HG02852 (cell line): Measurements from ENCODE around the gene ERC1.
"Not testable (repeated sequence)": the region's sequence is repeated elsewhere in the genome, so short reads cannot be mapped to it uniquely, and the experiment has no call there.

Experiments
- ATAC-seq: cut with Tn5 transposase; IDR thresholded peaks from one replicate; pipeline ENCODE4 v1.9.1; 2021; ENCODE audit warnings: mild to moderate bottlenecking, moderate library complexity; ENCODE audit not compliant: unreplicated experiment

Gene ERC1

DNA sequence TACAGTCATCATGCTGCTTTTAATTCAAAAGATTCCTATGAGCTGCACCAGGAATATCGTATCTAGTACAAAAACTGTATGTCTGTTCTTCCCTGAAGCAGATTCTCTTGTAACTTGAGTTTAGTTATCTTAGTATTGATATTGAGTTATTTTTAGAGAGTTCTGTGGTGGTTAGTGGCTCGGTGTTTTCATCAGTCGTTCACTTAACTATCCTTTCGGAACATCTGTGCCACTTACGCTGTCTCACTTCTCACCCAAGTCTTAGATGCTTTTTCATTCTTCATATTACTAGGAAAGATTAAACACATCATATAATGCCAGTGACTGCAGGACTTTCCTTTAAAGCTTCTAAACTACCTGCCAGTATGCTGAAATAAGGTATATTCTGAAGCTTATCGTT lies 352.4 kb downstream of the ERC1 start:
- ATAC-seq, result no peak

DNA sequence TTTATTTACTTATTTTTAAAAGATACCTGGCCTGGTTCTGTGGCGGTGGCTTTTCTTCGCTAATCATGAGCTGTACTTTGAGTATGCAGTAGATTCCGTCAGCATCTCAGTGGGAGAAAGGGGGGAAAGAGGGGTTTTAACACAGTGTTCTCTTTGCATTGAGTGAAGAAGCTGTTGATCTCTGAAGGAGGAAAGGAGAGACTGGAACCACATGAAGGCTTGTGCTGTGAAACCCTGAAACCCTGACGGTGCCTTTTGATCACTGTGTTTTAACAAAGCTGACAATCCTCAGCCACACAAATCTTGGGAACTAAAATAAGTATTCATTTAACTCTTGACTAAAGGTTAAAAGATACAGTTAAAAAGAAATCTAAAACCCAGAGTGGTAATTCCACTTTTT lies 353.2 kb downstream of the ERC1 start:
- no peak for ATAC-seq

DNA sequence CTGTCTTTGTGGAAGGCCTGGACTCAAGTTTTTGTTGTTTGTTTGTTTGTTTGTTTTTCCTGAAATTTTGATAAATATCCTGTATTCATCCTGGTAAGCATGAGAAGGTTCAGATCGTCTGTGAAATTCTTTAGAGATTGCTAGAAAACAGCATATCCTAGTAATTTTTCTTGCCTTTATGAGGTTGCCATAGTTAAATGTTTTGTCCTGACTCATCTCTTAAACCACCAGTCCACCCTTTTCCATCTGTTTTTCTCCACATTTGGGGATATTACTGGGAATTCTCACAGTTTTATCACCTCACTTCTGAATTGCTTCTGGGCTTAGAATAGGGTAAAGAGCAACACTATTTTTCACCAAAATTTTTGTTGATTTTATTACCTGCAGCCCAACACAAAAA lies 355.1 kb downstream of the ERC1 start:
- ATAC-seq, result no peak

DNA sequence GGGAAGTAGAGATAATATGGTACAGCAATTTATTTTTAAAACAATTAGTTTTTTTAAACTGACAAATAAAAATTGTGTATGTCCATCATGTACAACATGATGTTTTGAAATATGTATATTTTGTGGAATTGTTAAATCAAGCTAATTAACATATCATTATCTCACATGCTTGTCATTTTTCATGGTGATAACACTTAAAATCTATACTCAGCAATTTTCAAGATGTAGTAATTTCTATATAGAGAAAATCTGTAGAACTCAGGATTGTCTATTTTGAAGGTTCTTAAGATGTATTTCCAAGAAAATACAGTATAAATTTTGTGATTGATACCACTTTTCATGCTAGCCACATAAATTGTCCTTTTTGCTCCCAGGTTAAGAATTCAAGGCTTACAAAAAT lies 356.3 kb downstream of the ERC1 start:
- no peak for ATAC-seq

DNA sequence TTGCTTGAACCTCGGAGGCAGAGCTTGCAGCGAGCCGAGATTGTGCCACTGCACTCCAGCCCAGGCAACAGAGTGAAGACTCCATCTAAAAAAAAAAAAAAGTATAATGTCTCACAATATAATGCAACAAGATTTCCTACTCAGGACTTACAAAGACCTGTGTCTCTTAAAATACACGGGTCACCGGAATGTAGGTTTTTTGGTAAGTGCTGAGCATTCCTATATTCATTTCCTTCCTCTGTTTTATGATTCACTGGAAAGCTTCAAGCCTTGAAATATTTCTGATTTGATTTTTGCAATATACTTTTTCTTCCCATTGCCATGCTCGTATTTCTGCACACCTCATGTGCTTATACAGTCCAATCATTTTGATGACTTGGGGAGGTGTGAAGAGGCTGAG lies 357.6 kb downstream of the ERC1 start:
- no peak for ATAC-seq

DNA sequence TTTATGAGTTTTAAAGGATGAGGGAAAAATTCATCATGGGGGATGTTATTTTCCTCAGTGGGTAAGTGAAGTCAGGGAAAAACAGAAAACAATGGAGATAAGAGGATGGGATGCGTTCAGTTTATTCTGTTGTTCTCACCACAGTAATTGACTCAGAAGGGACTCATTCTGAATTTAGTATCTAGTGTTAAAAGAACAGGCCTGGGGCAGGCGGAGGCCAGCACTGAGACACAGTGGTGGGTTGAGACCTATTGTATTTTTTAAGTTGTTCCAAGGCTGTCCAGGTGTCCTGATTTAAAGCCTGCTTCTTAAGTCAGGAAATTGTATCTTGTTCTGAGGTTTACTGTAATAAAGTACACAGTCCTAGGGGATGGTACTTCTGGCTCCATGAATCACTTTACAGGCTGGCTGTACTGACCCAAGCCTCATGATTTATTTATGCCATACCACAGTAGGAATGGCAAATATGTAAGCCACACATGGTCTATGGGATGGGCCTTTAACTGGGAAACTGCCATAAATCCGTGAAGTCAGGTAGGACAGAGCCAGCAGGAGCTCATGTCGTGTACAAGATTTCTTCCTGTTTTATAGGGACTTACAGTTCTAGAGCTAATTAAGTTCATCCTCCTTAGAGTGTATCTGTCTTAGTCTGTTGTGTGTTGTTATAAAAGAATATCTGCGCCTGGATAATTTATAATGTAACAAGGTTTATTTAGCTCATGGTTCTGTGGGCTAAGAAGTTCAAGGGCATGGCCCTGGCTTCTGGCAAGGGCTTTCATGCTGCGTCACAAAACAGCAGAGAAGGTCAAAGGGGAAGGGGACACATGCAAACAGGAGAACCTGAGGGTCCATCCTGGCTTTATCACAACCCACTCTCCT lies 359.3 kb downstream of the ERC1 start:
- ATAC-seq, result no peak

DNA sequence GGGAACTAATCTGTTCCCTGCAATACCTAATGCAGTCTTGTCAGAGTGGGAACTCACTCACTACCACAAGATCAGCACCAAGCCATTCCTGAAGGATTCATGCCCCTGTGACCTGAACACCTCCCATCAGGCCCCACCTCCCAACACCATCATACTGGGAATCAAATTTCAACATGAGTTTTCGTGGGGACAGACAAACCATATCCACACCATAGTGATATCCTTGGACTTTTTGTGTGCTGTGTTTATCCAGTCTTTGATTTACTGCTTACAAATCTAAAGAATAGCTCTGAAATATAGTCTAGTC lies 359.9 kb downstream of the ERC1 start:
- no peak for ATAC-seq

DNA sequence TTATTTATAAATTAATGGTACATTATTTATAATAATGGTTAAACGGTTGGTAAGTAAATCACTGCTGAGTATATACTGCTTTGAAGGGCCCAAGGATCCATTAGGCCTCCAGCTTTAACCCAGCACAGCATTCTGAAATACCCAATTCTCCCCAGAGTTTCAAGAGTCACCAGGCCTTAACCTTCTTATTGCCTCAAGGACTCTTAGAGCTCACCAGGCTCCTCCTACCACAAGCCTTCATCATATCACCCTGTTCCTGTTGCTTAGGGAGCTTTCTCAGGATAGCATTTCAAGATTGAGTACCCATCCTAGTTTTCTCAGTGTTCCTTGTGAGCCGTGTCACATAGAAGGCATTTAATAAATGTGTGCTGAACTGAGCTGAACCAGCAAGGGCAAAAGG lies 360.9 kb downstream of the ERC1 start:
- ATAC-seq, result no peak

DNA sequence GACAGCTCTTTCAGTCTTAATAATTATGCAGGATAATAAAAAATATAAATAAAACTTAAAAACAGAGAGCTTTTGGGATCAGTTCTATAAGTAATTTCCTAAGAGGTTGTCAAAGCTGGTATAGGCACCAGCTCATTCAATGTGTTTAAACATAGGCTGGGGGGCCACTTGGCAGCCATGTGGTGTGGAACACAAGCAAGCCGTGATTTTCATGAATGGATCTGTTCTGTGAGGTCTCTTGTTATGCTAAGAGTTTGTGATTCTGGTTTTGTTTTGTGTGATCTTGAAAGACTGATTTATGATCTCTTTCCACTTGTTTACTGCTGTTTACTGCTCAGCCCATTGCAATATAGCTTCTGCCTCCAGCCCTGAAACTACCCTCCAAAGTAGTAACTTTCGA lies 362.4 kb downstream of the ERC1 start:
- ATAC-seq, result no peak

DNA sequence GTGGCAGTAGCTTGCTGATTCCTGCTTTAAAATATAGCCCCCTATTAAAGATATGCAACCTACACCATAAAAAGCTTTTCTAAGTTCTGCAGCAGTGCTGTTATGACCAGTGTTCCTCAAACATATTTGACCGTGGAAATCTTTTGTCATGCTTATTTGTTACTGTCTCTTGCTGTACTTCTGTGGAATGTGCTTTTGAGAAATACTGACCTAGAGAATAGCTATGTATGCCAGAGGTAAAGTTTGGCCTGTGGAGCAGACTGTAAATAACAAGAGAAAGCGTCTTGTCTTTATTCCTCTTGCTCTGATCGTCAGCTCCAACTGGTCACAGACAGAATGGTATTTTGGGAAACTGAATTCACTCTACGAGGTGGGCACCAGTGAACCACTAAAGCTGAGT lies 364.4 kb downstream of the ERC1 start:
- ATAC-seq, result no peak

DNA sequence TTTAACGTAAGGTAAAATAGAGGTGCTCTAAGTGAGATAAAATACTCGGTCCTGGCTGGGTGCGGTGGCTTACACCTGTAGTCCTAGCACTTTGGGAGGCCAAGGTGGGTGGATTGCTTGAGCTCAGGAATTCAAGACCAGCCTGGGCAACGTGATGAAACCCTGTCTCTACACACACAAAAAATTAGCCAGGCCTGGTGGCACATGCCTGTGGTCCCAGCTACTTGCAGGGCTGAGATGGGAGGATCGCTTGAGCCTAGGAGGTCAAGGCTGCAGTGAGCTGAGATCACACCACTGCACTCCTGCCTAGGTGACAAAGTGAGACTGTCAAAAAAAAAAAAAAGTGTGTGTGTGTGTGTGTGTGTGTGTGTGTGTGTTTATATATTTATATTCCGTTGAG lies 364.8 kb downstream of the ERC1 start:
- not testable (repeated sequence) for ATAC-seq

DNA sequence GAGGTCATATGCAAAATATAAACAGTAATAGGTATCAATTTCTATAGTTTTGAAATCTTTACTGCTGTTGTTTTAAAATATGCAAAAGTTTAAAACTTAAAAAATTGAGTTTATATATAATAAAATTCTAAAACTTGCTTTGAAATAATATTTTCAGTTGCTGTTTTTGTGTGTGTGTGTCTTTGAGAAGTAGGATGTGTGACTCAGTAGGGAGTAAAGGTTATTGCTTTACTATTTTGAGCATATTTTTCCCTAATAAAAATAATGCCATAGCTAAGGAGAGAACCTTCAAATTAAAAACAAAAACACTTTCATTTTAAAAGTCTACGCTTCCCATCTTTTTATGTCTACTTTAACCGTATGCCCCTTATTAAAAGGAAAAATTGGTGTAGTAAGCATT lies 365.3 kb downstream of the ERC1 start:
- no peak for ATAC-seq

DNA sequence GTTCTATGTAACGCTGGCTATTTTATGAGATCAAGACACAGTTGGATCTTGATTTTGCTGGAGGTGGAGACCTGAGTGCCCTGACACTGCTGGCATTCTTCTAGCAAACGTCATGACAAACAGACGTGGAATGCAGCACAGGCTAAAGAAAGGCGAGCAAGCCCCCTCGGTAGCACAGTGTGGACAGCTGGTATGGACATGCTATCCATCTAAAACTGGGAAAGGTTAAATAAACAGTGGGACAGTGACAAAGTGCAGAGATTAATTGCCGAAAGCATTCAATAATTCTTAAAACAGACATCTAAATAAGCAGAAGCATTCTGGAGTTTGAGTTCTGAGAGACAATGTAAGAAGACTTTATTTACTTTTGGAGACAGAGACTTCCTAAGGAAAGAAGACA lies 366.1 kb downstream of the ERC1 start:
- no peak for ATAC-seq

DNA sequence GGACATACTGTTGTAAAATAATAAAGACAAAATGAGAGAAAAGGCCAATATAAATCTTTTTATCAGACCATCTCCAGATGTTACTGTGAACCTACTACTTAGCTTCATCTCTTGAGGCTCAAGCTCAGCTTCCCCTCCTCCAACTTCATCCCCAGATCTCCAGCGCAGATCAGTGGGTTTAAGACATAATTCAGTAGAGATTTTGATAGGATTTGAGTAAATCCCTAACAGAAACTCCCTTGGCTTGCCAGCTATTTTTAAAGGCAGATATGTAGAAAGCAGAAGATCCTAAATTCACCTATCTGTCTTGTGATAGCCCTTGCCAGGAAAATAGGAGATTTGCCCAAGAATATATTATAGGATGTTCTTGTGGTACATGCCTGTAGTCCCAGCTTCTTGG lies 366.7 kb downstream of the ERC1 start:
- no peak for ATAC-seq

DNA sequence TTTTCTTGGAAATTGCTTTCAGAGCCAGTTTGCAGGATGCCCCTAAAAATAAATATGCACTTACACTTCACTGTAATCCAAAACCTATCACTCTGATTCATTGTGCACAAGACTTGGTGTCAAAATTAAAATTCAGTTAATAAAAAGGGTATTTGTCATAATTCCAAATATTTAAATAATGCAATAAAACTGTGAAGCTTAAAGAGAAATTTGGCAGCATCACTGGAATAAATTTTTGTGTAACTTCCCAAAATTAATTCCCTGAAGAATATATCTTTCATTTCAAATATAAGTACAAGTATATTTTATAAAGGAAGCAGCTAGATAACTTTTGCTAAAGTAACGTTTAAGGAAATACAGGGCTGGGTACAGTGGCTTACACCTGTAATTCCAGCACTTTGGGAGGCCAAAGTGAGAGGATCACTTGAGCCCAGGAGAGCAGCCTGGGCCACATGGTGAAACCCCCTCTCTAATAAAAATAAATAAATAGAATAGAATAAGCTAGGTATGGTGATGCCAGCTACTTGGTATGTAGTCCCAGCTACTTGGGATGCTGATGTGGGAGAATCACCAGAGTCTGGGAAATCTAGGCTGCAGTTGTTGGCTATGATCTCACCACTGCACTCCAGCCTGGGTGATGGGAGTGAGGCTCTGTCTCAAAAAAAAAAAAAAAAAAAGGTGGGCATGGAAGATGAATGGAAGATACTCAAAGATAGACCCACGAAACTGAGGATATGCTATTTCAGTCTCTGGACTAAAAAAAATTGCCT lies 369.6 kb downstream of the ERC1 start:
- ATAC-seq, result no peak

DNA sequence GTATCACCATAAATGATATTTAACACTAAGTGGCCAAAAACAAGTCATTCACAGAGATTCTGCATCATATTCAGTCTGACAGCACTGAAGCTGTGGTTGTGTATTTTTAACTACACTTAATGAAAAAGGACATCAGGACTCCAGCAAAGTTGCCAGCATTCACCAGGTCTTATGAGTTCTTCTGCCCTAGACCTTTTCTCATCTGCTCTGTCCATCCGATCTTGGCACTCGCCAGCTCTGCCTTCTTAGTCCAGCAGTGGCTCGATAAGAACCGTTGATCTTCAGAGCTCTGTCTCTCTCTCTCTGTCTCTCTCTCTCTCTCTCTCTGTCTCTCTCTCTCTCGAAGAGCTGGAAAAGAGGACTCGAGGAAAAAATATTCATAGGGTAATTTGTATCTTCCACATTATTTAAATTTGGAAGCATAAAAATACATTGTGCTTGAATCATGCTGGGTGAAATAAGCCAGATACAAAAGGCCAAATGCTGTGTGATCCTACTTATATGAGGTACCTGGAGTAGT lies 371.2 kb downstream of the ERC1 start:
- ATAC-seq, result no peak

DNA sequence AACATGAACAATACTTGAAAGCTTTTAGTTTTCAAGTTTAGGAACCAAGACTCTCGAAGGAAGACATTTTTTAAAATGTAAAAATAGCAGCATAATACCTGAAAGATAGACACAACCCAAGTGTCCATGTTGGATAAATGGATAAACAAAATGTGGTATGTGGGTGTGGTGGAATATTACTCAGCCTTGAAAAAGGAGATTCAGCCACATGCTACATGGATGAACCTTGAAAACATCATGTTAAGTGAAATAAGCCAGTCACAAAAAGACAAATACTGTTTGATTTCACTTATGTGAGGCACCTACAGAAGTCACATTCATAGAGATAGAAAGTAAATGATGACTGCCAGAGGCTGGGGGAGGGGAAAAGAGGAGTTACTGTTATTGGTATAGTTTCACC lies 374.7 kb downstream of the ERC1 start:
- ATAC-seq, result no peak

DNA sequence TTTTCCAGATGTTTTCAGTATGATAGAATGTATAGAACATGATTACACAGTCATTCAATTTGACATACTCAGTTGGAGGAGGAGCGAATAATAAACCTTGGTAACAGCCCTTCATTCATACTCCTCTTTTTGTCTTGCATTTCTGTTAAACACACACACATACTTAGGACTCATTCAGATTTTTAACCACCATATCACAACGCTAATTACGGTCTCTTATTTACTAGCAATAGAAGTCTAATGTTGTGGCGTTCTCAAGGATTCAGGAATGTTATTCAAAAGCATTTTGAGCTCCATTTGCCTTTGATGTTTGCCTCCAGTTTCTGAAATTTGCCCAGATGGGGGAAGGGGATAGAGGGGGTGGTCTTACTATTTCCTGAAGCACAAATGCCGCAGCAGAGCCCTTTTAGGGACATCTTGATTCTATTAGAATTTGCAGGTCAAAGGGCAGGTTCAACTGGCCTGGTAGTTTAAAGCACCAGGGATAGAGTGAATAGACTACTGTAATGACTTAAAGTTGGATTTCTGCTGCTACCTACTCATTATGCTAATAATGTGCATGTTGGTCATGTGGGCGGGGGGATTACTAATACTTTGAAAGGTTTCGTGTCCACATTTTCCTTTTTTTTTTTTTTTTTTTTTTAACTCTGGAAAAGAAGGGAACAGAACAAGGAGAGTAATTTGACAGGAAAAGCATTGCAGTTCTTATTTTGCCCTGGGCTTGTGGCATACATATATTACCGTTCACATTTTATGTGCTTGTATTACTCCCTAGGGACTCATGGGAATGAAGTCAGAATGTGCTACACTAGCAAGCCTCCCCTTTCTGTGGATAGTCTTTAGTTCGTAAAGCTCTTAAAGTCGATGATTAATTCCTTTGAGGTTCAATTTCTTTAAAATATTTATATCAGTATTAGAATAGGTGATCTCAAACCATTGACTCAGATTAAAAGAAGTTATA lies 376.6 kb downstream of the ERC1 start:
- ATAC-seq, result no peak

DNA sequence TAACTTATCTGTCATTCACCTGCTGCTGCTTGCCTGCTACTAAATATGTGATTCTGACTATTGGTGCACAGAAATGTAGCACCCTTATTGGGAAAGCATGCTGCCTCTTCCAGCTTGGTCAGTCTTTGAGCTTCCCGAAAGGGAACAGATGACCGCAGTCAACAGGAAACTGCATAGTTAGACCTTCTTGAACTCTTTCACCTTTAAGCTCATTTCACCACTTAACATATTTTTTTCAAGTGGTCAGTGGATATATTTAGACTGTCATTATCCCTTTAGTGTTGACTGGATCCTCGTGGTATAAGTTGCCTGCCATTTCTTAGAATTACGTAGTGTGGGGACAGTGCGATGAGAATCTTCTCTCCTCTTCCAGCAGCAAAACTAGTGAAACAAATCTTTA lies 378.4 kb downstream of the ERC1 start:
- no peak for ATAC-seq

DNA sequence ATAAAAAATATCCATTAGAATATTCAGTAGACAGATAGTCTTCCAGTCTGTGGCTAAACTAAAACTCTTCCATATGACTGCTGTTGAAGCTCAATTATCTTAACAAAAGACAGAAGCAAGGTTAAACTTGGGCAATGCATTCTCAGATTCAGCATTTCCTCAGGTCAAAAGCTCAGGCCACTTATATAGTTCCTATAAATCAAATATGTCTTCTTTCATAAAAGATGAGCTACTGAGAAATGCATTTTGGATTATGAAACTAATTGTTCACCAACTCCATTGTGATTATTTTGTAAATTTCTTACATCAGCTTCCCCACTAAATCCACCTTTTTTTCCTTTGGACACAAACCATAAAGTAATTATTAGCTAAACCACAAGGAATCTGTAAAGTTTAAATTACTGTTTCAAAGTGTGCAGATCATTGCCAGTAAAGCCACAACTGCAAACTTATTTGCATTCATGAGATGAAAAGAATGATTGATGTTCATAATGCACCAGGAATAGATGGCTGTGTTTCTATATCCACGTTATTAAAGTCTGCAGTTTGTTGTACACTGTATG lies 379.0 kb downstream of the ERC1 start:
- ATAC-seq, result no peak
